Mesenteric fat pad (tissue), 1 donor: ENCODE data around the gene NUDT4. TPM values are rescaled to one million over a fixed set of nuclear protein-coding genes. Genes with fewer than 3 reads are reported as not detected.

Source experiments
- total RNA-seq: library from RNA; stranded (reverse); fragmentation: NEBNext Ultra II Directional; extraction: Animal tissue kit (Norgen Biotek cat#: 25700); gene quantifications from one replicate; pipeline ENCODE4 v1.2.1, GENCODE V29; 2021
- donor health status: DM: yes; HTN: yes; CAD: no.

Gene NUDT4
- total RNA-seq, 1 donor from 2014 or later = 119 TPM

Other genes starting within 250 kb of the NUDT4 start
- 90.4 TPM for gene UBE2N, start 64.0 kb downstream of the NUDT4 start, total RNA-seq
- gene MRPL42, start 89.6 kb downstream of the NUDT4 start, total RNA-seq = 45.5 TPM
- gene SOCS2, start 194.8 kb downstream of the NUDT4 start, total RNA-seq = 61.8 TPM